ENCODE measurements around the gene CAMKK2. TPM values are rescaled to one million over a fixed set of nuclear protein-coding genes. Genes with fewer than 3 reads are reported as not detected.

CAMKK2 gene
- total RNA-seq, 1 donor from 2014 or later = 34.4 TPM

DNA sequence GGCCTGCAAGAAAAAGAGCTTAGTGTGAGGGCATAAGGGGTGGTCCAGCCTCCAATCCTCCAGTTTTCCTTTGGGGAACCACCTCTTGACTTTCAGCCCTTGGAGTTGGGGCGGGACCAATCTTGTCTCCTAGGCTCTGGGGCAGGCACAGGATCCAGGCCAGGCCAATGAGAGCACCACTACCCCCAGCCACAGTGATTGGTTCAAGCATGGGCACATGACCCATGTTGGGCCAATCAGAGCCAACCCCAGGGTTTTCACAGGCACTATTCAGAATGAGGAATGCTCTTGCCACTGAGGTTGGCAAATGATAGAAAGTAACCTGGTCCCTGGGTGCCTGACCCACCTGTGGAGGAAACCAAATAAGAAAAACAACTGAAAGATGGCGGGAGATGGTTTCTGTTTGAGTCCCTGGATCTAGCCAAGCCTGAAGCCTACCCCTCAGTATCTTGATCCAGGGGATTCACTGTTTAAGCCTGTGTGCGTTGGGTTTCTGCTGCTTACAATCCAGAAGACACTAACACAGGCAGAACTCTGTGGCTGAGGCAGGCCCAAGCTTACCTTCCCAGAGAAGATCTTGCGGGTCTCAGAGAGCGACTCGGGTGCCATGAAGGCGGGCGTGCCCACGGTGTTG lies 43.7 kb downstream of the CAMKK2 start:
- TF ChIP-seq, protein P1, sequence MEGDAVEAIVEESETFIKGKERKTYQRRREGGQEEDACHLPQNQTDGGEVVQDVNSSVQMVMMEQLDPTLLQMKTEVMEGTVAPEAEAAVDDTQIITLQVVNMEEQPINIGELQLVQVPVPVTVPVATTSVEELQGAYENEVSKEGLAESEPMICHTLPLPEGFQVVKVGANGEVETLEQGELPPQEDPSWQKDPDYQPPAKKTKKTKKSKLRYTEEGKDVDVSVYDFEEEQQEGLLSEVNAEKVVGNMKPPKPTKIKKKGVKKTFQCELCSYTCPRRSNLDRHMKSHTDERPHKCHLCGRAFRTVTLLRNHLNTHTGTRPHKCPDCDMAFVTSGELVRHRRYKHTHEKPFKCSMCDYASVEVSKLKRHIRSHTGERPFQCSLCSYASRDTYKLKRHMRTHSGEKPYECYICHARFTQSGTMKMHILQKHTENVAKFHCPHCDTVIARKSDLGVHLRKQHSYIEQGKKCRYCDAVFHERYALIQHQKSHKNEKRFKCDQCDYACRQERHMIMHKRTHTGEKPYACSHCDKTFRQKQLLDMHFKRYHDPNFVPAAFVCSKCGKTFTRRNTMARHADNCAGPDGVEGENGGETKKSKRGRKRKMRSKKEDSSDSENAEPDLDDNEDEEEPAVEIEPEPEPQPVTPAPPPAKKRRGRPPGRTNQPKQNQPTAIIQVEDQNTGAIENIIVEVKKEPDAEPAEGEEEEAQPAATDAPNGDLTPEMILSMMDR (conservative IDR thresholded peaks at IDR 0.05) = no peak
- no peak overlapping the region for H3K4me3 Mint-ChIP-seq
- H3K27me3 Mint-ChIP-seq = no peaks in the 10 kb centered on the region
- no peaks in the 10 kb centered on the region for H3K4me1 Mint-ChIP-seq (ENCODE audit: unreplicated experiment)
- H3K27ac Mint-ChIP-seq = no peak overlapping the region
- H3K9me3 Mint-ChIP-seq = no peaks in the 10 kb centered on the region
- DNase-seq (ENCODE audit: extremely low spot score, unreplicated experiment) = no peak
- H3K36me3 Mint-ChIP-seq = peaks cover 41% of the 10 kb centered on the region

DNA sequence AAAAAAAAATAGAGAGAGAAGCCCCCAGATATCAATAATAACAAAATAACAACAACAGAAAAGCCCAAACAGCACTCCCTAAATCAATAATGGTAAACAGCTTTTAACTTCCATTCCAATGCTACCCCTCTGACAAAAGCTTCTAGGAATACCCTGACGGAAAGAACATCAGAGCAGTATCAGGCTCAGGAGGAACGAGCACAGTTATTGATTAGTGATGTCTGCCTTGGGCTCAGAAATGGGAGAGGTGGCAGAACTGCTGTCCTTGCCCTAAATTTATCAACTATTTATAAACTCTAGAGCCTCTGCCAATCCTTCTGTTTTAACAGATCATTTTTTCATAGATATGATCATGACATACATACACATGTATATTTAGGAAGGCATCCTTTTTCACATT lies 44.7 kb downstream of the CAMKK2 start:
- Mint-ChIP-seq H3K4me3 (no peak overlapping the region), H3K9me3 (no peaks in the 10 kb centered on the region), H3K36me3 (peaks cover 40% of the 10 kb centered on the region), H3K27me3 (no peaks in the 10 kb centered on the region), H3K4me1 (ENCODE audit: unreplicated experiment) (no peaks in the 10 kb centered on the region), H3K27ac (no peak overlapping the region)
- no peak for DNase-seq (ENCODE audit: extremely low spot score, unreplicated experiment)
- TF ChIP-seq, protein P1 (conservative IDR thresholded peaks at IDR 0.05) = no peak

DNA sequence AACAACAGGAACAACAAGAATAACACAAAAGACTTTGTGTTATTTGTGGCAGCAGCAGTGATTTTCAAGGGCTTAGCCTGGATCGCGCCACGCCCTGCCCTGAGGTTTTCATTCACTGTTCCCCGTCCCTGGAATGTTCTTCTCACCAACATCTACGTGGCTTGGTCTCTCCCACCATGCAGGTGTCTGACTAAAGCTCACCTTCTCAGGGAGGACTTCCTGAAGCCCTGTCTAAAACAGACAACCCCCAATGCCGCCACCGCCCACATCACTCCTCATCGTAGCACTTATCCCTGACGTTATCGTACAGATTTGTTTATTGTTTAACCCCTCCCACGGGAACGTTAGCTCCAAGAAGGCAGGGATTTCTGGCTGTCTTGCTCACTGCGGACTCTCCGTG lies 46.1 kb downstream of the CAMKK2 start:
- H3K36me3 Mint-ChIP-seq = peaks cover 34% of the 10 kb centered on the region
- no peak for DNase-seq (ENCODE audit: extremely low spot score, unreplicated experiment)
- H3K4me3 Mint-ChIP-seq = no peak overlapping the region
- H3K4me1 Mint-ChIP-seq (ENCODE audit: unreplicated experiment) = no peaks in the 10 kb centered on the region
- TF ChIP-seq, protein P1 (conservative IDR thresholded peaks at IDR 0.05) = no peak
- no peaks in the 10 kb centered on the region for H3K27me3 Mint-ChIP-seq
- no peaks in the 10 kb centered on the region for H3K9me3 Mint-ChIP-seq
- no peak overlapping the region for H3K27ac Mint-ChIP-seq

DNA sequence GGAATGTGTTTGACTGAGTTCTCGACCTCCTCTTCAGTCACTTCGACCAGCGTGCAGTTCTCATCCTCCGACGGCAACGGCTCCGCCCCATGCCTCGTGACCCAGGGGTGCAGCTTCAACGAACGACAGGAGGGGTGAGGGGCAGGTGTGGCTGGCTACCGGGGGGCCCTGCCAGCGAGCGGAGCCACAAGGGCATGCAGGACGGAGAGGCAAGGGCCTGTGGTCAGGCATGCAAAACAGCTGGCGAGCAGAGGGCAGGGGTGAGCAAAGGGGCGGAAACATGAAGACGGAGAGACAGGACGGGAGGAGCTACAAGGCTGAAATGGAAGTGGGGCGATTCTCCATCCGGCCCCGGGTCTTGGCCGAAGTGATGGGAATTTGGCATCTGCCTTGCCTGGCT lies 47.9 kb downstream of the CAMKK2 start:
- Mint-ChIP-seq H3K27me3 (no peaks in the 10 kb centered on the region), H3K36me3 (peaks cover 25% of the 10 kb centered on the region), H3K4me1 (ENCODE audit: unreplicated experiment) (no peaks in the 10 kb centered on the region), H3K4me3 (no peak overlapping the region), H3K9me3 (no peaks in the 10 kb centered on the region), H3K27ac (no peak overlapping the region)
- DNase-seq (ENCODE audit: extremely low spot score, unreplicated experiment) = no peak
- TF ChIP-seq, protein P1 (conservative IDR thresholded peaks at IDR 0.05) = no peak

DNA sequence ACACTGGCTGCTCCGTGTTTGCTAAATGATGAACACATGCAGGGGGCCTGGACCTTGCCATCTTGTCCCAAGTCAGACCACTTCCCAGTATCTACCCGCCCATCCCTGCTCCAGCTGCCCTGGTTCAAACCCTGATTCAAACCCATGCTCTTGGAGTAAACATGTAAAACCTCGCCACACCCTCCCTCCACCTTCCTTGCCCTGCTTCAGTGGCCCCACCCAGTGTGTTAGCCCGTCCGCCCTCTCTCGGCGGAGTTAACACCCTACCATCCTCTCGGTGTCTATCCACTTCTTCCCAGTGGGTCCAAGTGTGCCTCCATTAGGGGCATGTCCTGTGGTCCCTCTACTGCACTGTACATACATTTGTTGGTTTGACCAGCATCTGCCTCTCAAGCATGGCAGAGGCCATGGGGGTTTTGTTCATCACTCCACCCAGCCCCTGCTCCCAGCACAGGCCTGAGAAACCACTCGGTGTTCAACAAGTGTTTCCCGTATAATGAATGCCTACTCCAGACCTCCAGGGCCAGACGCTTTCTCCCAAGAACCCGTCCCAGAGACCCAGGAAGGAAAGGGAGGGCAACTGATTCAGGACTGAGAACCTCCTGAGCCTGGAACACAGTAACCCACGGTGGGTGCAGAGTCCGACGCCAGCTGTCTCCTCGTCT lies 49.5 kb downstream of the CAMKK2 start:
- H3K9me3 Mint-ChIP-seq = no peaks in the 10 kb centered on the region
- no peak overlapping the region for H3K27ac Mint-ChIP-seq
- no peak overlapping the region for H3K4me3 Mint-ChIP-seq
- H3K4me1 Mint-ChIP-seq (ENCODE audit: unreplicated experiment) = no peaks in the 10 kb centered on the region
- peaks cover 18% of the 10 kb centered on the region for H3K36me3 Mint-ChIP-seq
- no peak for DNase-seq (ENCODE audit: extremely low spot score, unreplicated experiment)
- TF ChIP-seq, protein P1 (conservative IDR thresholded peaks at IDR 0.05) = no peak
- no peaks in the 10 kb centered on the region for H3K27me3 Mint-ChIP-seq
